ENCODE measurements around the gene TRMO.
A peak's percentile ranks its signal among the peaks of the same experiment; 100 is the strongest.

Gene TRMO

GRCh38 chr9:97904725-97905124 is 17.6 kb downstream of the TRMO start:
- no peak for DNase-seq (ENCODE audit: low read depth in 1 of 2, low spot score in 1 of 2)

- DNase-seq (ENCODE audit: low read depth in 1 of 2, low spot score in 1 of 2): no peak
Measured at GRCh38 chr9:97903177-97903576, 19.1 kb downstream of the TRMO start.

GRCh38 chr9:97900738-97901565 is 21.3 kb downstream of the TRMO start:
- DNase-seq (ENCODE audit: low read depth in 1 of 2, low spot score in 1 of 2): no peak

GRCh38 chr9:97900103-97900737 is 22.1 kb downstream of the TRMO start:
- no peak for DNase-seq (ENCODE audit: low read depth in 1 of 2, low spot score in 1 of 2)

GRCh38 chr9:97895695-97896332 is 26.5 kb downstream of the TRMO start:
- DNase-seq (ENCODE audit: low read depth in 1 of 2, low spot score in 1 of 2): no peak

- DNase-seq (ENCODE audit: low read depth in 1 of 2, low spot score in 1 of 2): no peak
Measured at GRCh38 chr9:97895211-97895610, 27.1 kb downstream of the TRMO start.

GRCh38 chr9:97892421-97892820 is 29.9 kb downstream of the TRMO start:
- no peak for DNase-seq (ENCODE audit: low read depth in 1 of 2, low spot score in 1 of 2)

GRCh38 chr9:97891736-97892135 is 30.6 kb downstream of the TRMO start:
- no peak for DNase-seq (ENCODE audit: low read depth in 1 of 2, low spot score in 1 of 2)

GRCh38 chr9:97889941-97890887 is 32.1 kb downstream of the TRMO start:
- peak; percentile 42 to 48 for DNase-seq (ENCODE audit: low read depth in 1 of 2, low spot score in 1 of 2)

GRCh38 chr9:97880336-97880735 is 42.0 kb downstream of the TRMO start:
- DNase-seq (ENCODE audit: low read depth in 1 of 2, low spot score in 1 of 2): no peak

- DNase-seq (ENCODE audit: low read depth in 1 of 2, low spot score in 1 of 2): no peak
Measured at GRCh38 chr9:97876061-97876460, 46.2 kb downstream of the TRMO start.

GRCh38 chr9:97875111-97875510 is 47.2 kb downstream of the TRMO start:
- no peak for DNase-seq (ENCODE audit: low read depth in 1 of 2, low spot score in 1 of 2)

- DNase-seq (ENCODE audit: low read depth in 1 of 2, low spot score in 1 of 2): no peak
Measured at GRCh38 chr9:97874624-97875023, 47.7 kb downstream of the TRMO start.

GRCh38 chr9:97873882-97874281 is 48.4 kb downstream of the TRMO start:
- DNase-seq (ENCODE audit: low read depth in 1 of 2, low spot score in 1 of 2): no peak

GRCh38 chr9:97873425-97873824 is 48.9 kb downstream of the TRMO start:
- DNase-seq (ENCODE audit: low read depth in 1 of 2, low spot score in 1 of 2): no peak

GRCh38 chr9:97868859-97869258 is 53.4 kb downstream of the TRMO start:
- DNase-seq (ENCODE audit: low read depth in 1 of 2, low spot score in 1 of 2): no peak

- DNase-seq (ENCODE audit: low read depth in 1 of 2, low spot score in 1 of 2): no peak
Measured at GRCh38 chr9:97866848-97867247, 55.5 kb downstream of the TRMO start.

GRCh38 chr9:97866300-97866699 is 56.0 kb downstream of the TRMO start:
- no peak for DNase-seq (ENCODE audit: low read depth in 1 of 2, low spot score in 1 of 2)

- no peak for DNase-seq (ENCODE audit: low read depth in 1 of 2, low spot score in 1 of 2)
Measured at GRCh38 chr9:97864396-97864795, 57.9 kb downstream of the TRMO start.

- no peak for DNase-seq (ENCODE audit: low read depth in 1 of 2, low spot score in 1 of 2)
Measured at GRCh38 chr9:97863314-97863713, 59.0 kb downstream of the TRMO start.

- no peak for DNase-seq (ENCODE audit: low read depth in 1 of 2, low spot score in 1 of 2)
Measured at GRCh38 chr9:97861148-97861475, 61.2 kb downstream of the TRMO start.
